Measurements from ENCODE around the gene MUC4.
A peak's percentile ranks its signal among the peaks of the same experiment; 100 is the strongest.

The MUC4 gene

GRCh38 chr3:195811756-195812155, at the start of gene MUC4:
Gene MUC4 (minus strand): TSS chr3:195811929. CDS start chr3:195811817, 112 bp downstream.
- DNase-seq, result no peak

DNA sequence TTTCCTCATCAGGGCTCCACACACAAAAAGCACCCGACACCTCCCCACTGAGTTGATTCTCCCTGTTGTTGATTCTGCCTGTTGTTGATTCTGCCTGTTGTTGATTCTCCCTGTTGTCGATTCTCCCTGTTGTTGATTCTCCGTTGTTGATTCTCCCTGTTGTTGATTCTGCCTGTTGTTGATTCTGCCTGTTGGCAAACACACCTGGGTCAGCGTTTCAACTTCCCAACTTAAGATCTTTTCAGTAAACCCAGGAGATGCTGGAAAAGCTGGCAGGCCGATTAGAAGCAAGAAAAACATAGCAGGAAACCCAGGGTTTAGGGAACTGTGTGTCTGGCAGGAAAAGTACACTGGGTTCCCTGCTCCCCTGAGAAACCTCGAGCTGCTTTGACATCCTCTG, 48.7 kb upstream of the MUC4 start:
- DNase-seq, result no peak

DNA sequence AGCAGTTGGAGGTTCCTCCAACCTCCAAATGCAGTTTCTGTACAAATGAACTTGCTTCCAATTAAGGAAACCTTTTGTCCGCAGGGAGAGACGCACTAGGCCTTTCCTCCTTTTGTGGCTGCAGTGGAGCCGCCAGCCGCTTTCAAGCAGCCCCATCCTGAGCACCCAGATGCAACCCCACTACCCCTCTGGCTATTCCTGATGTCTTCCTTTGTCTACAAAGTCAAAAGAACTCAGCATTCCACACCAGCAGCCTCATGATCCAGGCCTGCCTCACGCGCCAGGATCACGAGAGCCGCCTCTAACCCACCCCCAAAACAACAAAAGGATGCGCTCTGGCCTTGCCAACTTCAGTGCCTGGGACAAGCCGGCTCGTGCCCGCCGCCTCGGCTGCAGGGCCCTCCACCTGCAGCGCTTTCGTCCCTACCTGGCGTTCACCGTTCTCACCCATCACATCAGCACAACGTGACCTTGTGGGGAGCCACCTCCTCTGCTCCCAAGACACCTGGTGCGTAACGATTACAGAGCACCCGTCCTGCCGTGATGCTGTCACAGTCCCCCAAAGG, 48.2 kb upstream of the MUC4 start:
- no peak for DNase-seq

DNA sequence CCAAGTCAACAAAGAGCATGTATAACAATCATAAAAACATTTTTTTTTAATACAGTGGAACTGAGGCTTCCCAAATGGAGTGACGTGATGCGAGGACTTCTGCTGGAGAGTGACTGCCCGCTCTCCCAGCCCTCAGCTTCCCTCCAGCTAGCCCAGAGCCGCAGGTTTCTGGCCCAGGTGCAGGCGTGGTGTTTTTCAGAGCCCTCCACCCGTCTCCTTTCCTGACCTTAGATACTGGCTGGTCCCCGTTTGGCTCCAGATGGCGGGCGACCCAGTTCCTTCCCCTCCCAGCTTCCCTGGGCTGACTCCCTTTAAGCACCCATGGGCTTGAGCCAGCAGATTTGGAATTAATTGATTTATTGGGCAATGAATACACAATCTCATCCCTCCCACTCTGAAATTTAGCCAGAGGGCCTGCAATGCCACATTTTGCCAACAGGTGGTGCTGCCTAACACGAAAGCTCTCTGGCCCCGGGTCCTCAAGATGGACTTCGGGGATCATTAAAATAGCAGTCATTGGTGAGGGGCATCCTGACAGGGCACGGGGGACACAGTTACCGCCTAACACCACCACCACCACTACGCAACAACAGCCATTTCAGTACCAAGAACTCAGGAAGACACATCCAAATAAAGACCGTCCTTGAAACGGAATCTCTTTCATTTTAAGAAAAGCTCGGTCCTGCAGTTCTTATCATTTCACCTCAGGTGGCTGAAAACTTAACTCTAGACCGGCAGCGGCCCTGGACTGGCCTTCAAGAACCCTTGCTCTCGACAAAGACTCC, 47.5 kb upstream of the MUC4 start:
- DNase-seq, result peak; percentile 85

GRCh38 chr3:195856410-195857084, 44.8 kb upstream of the MUC4 start:
- DNase-seq, result no peak

- no peak for DNase-seq
Measured at GRCh38 chr3:195855471-195856409, 44.0 kb upstream of the MUC4 start.

DNA sequence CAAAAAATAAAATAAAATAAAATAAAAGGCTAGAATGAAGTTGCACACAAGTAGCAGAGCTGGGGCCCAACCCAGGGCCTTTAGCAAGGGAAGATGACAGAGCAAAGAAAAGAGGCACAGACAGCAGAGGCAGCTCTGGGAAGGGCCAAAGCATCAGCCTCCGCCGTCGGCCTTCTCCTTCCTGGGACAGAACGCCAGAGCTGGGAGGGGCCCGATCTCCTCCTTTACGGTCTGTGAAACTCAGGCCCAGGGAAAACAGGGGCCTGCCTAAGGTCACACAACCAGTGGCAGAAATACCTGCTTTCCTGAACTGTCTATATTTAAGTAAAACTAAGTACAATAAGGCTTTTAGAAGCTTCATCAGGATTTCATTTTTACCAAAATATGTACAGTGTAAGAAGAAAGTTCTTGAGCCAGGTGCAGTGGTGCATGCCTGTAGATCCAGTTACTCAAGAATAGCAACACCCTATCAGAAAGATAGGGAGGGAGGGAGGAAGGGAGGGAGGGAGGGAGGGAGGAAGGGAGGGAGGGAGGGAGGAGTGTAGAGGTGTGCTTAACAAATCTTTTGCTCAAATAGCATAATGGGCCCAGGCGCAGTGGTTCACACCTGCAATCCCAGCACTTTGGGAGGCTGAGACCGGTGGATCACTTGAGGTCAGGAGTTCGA, 43.0 kb upstream of the MUC4 start:
- DNase-seq, result no peak

GRCh38 chr3:195853996-195854395, 42.3 kb upstream of the MUC4 start:
- DNase-seq, result no peak

- no peak for DNase-seq
Measured at GRCh38 chr3:195853036-195853435, 41.3 kb upstream of the MUC4 start.

DNA sequence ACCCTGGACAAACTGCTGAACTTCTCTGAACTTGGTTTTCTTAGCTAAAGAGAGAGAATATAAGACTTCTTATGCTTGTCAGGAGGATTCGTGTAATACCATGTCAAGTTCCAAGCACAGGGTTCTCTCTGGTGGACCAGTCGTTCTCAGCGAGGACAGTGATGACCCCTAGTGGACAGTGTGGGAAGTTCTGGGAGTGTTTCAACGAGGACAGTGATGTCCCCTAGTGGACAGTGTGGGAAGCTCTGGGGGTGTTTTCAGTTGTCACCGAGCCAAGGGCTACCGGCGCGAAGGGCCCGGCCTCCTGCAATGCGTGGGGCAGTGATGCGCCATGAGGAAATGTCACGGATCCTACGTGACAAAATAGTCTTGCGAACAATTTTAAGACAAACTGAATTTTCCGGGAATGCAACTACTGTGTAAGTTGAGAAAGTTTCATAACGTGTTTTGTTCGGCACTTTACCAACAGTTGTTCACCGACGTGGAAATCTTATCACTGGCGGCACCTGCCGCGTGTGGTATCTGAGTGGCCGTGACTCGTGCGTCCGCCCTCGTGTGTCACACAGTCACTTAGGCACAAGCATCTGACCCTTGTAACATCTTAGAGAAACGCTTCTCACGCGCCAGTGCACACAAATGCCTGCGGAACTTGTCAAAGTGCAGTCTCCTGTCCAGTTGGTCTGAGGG, 39.3 kb upstream of the MUC4 start:
- DNase-seq, result peak; percentile 92

DNA sequence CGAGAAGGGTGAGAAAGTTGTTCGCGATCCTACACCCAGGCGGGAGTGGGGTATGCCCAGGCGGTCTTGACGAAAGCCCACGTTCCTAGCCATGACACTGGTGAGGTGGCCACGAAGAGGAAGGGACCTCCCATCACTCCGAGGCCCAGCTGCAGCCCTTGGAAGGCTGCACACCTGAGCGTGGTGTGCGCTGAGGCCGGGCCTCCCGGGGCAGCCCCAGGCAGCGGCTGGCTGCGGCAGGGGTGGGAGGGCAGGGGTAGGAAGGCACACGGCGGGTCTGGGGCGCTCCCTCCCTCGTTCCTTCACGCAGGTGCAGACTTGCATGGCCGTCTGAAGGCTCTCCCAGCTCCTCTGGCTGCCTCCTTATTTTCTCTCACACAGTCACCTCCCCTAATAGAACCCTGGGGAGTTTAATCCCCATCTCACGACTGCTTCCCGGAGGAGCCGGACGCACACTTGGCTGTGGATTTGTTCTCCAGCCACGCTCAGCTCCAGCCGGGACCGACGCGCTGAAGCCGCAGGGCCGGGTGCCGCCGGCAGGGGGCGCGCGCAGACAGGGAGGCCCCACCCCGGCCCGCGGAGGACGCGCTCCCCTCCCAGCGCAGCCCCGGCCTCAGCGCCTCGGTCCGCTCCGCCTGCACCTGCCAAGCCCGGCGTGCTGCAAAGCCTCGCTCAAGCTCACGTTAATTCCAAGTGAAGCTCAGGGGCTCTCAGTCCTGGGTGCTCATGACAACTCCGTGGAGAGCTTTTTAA, 37.8 kb upstream of the MUC4 start:
- no peak for DNase-seq

DNA sequence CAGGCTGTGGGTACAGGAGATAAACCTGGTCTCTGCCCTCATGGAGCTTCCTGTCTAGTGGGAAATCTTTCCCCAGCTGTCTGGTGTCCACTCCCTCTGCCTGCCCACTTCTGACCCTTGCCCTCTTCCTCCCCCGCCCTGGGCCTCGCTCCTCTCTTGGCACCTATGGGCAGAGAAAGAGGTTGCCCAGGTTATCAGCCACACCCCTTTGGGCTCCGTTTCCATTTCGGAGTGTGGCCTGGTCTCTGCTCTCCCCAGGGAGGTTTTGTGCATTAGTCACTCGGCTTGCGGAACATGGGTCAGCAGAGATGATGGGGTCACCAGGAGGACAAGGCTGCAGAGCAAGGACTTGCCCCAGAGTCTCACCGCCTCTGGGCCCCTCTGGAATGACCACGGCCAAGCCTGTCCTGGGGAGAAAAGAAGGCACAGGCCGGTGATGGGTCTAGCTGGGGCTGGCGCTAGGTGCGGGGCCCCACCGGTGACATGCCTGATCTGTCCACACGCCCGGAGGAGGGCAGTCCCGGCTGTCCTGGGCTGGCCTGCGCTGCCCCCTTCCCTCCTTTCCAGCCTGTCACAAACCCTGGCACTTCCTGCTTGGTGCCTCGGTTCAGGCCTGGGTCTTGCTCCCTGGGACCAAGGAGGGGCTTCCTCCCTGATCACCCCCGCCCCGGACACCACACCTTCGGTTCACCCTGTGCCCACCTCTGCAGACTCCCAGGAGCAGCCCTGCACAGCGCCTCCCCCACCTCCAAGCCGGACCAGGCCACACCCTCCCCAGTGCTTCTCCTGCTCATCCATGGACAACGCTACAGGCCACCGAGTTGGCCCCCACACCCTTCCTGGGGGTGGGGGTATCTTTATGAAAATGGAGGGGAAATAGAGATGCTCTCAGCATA, 35.6 kb upstream of the MUC4 start:
- DNase-seq, result no peak

- no peak for DNase-seq
Measured at GRCh38 chr3:195845483-195845882, 33.8 kb upstream of the MUC4 start.

DNA sequence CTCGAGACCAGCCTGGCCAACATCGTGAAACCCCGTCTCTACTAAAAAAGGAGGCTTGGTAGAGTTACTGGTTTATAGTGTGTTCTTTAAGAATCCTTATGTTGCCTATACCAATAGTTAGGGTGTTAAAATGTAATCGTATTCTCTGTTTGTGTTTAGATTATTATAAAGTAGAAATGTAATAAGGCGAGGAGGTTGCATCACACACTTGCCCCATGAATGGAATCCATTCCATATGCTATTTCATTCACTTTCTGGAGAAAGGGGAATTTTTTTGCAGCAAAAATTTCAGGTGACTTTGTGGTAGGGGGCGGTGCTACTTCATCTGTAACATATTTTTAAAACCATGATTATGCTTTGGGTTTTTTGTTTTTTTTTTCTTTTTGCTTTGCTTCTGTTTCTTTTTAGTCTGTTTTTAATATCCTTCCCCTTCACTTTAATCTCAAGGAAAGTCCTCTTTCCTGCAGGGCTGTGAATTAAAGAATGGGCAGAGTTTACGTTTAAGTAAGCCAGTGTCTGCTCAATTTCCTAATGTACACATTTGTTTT, 33.0 kb upstream of the MUC4 start:
- no peak for DNase-seq

DNA sequence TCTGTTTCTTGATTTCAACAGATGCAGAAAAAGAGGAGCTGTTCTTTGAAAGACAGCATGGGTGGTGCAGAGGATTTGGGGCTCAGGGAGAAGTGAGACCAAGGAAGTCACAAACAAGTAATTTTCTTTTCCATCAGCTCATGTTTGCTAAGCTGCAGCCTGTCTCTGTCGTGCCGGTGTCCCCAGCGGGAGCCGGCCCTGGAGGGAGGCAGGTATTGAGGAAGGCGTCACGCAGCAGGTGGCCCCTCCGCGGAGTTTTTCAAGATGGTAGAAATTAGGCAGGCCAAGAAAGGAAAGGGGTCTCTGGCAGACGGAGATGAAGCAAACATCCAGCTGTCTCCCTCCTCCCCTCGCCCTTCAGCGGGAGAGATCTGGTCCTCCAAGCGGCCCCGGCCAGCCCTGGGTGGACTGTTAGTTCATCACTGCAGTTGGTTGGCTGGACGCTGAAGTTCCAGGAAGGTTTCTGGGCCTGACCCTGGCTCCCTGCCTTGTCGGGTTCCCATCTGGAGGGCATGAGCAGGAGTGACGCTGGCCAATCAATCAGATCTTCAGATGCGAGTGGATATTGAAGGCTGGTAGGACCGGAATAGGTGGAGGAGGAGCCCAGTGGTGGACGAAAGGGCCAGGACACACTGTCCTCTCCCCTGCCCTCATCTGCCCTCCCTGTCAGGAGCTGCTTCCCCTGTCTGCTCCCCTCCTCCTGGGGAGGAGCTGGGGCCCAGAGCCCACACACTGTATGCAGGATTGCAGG, 27.7 kb upstream of the MUC4 start:
- DNase-seq, result no peak

DNA sequence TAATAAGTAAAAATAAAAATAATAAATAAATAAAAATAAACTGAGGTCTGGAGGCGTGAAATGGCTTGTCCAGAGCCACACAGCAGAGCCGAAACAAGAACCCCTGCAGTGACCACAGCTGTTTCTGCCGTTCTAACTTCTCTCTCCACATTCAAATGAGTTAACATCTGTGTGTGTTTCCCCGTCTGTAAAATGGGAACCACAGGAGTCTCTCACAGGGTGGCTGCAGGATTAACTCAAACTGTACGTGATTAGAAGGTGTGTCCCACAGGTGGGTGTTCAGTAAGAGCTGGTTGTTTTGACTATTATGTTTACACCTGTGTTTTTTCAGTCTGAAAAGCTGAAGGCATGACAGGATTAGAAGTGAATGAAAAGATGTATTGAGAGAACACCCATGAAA, 27.0 kb upstream of the MUC4 start:
- no peak for DNase-seq

DNA sequence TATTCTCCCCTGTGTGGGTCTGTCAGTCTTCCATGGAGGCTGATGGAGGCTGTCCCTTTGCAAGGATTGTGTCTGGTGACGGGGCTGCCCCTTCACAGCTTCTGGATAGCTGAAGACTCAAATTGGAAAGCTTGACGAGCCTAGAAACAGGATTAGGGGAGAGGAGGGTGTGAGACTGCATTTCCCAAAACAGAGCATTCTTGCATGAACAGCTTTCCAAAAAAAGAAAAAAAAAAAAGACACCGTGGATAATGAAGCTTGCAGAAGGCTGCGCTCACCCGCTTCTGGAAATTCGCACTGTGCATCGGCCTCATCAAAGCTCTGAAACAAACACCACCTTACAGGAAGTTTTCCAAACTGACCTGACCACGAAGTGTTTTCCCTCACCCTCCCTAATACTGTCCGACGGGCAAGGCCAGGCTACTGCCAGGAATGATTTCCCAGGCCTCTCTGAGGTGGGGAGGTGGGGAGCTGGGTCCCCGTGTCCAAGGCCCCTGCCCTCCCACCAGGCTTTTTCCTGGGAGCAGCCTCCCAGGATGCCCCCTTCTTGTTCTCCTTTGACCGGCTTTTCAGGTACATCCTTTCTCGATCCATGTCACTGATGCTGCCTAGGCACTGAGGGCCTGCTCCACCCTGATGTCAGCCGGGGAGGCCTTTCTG, 24.9 kb upstream of the MUC4 start:
- no peak for DNase-seq

DNA sequence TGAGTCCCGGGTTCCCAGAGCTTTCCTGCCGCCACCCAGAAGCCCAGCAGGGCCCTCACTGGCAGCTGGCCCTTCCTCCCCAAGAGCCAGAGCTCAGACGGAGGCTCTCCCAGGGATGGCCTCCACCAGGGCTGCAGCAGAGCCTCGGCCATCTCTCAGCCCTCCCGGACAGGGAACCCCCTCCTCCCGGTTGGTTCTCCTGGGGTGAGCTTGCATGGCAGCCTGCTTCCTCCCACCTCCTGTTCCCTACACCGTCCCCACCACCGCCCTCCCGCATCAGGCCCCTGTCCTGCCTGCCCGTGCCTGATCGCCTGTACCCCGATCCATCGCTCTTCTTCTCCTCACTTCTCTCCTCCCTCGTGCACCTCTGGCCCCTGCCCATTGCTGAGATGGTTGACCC, 24.1 kb upstream of the MUC4 start:
- no peak for DNase-seq
